GM18505 (cell line): ENCODE measurements around the gene TEAD3.
"Not testable (repeated sequence)": the region's sequence is repeated elsewhere in the genome, so short reads cannot be mapped to it uniquely, and the experiment has no call there.

ENCODE experiments used
- ATAC-seq: cut with Tn5 transposase; IDR thresholded peaks from one replicate; pipeline ENCODE4 v1.9.1; 2021; ENCODE audit not compliant: unreplicated experiment
- POLR2A ChIP-seq: IDR thresholded peaks from 4 replicates; pipeline ENCODE4 v1.6.1; 2011; ENCODE audit warnings: borderline replicate concordance; ENCODE audit not compliant: insufficient read depth, insufficient read length; ENCODE audit errors: extremely low read depth

Gene TEAD3

GRCh38 chr6:35519313-35520015 lies 22.6 kb upstream of the TEAD3 start:
- no peak for ATAC-seq
- no peak for TF ChIP-seq POLR2A

DNA sequence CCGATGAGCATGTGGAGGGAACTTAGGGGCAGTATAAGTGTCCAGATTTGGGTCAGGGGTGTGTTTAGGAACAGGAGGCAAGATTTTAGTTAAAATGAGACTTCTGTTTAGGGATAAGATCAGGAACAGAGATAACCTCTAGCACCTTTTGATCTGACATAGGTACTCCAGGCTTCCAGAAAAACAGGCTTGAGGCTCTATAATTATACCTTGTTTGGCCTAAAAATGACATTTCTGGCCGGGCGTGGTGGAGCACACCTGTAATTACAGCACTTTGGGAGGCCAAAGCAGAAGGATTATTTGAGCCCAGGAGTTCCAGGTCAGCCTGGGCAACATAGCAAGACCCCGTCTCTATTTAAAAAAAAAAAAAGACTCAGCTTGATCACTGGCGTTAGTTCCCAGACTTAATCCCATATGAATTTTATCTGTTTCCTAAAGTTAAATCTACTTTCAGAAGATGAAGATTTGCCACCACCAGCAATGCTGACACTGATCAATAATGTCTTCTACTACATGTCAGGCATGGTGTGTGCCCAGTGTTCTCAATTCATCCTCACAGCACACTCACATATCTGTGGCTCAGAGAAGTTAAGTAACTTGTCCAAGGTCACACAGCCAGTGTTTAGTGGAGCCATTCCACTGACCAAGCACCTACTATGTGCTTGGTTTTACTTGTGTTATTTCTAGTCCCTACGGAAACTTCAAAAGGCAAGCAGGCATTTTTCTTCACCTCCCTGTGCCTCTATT lies 21.9 kb upstream of the TEAD3 start:
- TF ChIP-seq POLR2A: no peak
- ATAC-seq: no peak

DNA sequence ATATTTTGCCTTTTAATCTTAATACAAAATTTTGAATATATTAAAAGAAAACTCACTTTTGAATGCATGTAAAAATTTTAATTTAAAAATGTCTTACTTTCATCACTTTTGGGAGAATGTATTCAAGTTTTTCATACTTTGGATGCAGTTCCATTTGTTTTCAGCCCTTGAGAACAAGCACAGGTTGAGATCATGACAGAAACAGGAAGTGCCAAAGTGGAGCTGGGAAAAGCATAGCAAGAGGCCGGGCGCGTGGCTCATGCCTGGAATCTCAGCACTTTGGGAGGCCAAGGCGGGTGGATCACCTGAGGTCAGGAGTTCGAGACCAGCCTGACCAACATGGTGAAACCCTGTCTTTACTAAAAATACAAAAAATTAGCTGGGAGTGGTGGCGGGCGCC lies 21.1 kb upstream of the TEAD3 start:
- ATAC-seq: not testable (repeated sequence)

DNA sequence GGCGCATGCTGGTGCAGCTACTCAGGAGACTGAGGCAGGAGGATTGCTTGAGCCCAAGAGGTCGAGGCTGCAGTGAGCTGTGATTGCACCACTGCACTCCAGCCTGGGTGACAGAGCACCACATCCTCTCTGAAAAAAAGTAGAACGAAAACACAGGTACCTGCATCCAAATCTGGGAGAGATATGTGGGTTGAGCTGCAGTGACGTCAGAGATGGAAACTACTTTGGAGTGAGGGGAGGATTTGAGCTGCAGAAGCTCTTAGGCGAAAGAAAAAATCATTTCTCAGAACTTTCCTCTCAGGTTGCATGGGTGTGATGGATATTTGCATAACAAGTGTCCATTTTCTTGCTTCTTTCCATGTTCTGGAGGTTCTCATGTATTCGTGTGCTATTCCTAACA lies 19.8 kb upstream of the TEAD3 start:
- ATAC-seq: no peak
- no peak for TF ChIP-seq POLR2A

GRCh38 chr6:35515939-35516338 lies 19.1 kb upstream of the TEAD3 start:
- ATAC-seq: not testable (repeated sequence)

DNA sequence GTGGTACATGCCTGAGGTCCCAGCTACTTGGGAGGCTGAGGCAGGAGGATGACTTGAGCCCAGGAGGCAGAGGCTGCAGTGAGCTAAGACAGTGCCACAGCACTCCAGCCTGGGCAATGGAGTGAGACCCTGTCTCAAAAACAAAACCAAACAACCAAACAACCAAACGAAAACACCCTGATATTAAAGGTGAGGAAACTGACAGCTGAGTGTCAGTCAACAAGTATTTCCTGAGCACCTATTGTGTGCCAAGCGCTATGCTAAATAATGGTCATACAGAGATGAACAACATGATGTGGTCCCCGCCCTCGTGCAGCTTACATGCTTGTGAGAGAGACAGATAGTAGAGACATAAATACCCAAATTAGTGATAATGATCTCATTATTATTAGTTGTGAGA lies 17.7 kb upstream of the TEAD3 start:
- ATAC-seq: no peak
- no peak for TF ChIP-seq POLR2A

DNA sequence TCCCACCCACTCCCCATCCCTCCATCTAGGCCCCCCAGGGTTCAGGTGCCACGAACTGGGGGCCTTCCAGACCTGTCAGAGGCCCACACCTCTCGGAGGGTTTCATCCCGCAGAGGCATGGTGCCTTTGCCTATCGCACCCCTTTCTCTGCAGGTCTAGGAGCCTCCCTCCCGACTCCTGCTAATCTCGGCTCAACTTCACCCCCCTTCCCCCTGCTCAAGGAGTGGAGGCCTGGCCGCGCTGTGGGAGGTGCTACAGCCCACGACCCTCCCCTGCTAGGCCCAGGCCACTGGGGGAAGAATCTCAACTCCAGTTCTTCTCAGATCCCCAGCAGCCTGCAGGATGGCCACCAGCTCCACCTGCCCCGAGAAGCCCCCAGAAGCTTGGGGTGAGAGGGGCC lies 15.9 kb upstream of the TEAD3 start, which contains the start of gene TULP1:
TULP1 (minus strand) TSS at position 157 of the 400 bp plus-strand sequence; CDS start at position 119, 38 bp downstream.
- ATAC-seq: no peak
- no peak for TF ChIP-seq POLR2A

DNA sequence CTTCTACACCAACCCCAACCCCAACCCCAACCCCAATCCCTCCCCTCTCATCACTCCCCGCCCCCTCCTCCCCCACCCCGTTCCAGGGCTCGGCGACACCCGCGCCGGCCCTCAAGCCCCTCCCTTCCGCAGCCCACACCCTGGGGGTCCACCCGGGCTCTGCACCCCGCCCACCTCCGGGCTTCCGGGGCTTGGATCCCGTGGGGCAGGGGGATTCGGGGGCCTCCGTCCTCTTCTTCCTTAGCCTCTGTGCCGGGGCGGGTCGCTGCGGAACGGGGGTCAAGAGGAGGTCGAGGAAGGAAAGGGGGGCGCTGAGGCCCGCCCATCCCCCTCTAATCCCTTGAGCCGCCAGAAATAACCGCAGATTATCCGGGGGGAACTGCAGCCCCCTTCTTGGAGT lies 15.1 kb upstream of the TEAD3 start:
- no peak for TF ChIP-seq POLR2A
- ATAC-seq: no peak

GRCh38 chr6:35511562-35511941 lies 14.7 kb upstream of the TEAD3 start:
- no peak for TF ChIP-seq POLR2A
- no peak for ATAC-seq

- ATAC-seq: no peak
- TF ChIP-seq POLR2A: no peak
Observed at GRCh38 chr6:35510916-35511561, 14.2 kb upstream of the TEAD3 start.

DNA sequence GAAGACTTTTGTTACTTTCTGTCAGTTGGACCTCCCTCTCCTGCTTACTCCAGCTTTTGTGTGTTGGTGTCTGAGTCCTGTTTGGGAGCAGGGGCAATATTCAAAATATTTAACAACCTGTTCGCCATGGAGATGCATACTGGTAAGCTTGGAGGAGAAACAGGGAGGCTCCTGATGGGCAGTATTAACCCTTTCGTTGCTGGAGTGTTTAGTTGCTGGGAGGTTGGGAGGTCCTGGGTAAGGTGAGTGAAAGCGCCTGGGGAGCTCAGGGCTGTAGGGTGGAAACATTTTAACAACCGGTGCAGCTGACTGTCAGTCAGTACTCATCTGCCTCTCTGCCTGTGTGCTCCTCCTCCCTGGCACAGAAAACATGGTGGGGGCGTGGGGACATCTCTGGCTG lies 11.7 kb upstream of the TEAD3 start:
- TF ChIP-seq POLR2A: no peak
- no peak for ATAC-seq

- no peak for ATAC-seq
- no peak for TF ChIP-seq POLR2A
Observed at GRCh38 chr6:35508027-35508426, 11.1 kb upstream of the TEAD3 start.

DNA sequence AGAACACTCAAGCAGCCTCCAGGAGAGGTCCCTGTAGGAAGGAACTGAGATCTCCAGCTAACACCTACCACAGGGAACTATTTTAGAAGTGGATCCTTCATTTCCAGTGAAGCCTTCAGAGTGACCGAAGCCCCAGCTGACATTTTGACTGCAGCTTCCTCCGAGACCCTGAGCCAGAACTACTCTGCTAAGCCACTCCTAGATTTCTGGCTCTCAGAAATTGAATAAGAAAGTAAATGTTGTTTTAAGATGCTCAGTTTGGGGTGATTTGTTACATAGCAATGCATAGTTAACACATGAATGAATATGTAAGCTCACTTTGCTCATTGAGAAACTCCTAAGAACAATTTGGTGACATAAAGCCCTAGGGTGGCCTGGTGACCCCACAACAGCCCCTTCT lies 10.3 kb upstream of the TEAD3 start:
- no peak for TF ChIP-seq POLR2A
- ATAC-seq: no peak

GRCh38 chr6:35506536-35506935 lies 9.7 kb upstream of the TEAD3 start:
- ATAC-seq: no peak
- no peak for TF ChIP-seq POLR2A

DNA sequence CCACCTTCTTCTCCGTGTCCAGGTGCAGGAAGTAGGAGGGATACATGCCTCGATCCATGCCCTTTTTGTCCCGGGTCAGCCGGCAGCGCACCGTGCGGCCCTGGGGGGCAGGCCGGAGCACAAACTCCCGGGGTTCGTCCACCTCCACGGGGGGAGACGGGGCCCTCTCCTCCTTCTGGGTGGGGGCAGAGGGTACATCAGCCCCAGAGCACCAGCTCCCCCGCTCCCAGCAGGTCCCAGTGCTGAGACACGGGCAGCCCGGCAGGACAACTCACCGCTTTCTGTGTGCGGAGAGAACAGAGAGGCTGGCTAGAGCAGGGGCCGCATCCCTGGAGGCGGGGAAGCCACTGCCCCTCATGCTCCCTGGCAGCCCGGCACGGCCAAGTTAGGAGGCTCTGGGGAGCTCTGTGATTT lies 9.1 kb upstream of the TEAD3 start:
- TF ChIP-seq POLR2A: no peak
- ATAC-seq: no peak

DNA sequence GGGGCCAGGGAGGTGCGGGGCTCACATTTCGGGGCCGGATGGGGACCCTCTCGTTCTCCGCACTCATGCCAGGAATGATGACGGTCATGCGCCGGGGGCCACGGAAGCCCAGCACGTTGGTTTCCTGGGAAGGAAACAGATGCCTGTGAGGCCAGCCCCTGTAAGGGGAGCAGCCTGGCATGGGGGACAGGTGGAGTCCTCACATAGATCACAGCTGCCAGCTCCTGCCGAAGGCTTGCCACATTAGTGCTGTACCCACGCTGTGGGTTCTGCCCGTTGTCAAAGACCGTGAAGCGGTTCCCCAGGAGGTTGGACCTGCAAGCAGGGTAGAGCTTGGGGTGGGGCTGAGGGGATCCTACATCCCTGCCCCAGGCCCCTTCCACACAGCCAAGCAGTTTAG lies 6.7 kb upstream of the TEAD3 start:
- TF ChIP-seq POLR2A: no peak
- no peak for ATAC-seq
